Measurements from ENCODE around the gene DNAJB9. TPM values are rescaled to one million over a fixed set of nuclear protein-coding genes. Genes with fewer than 3 reads are reported as not detected.

Gene DNAJB9
- total RNA-seq (2014; rRNA removed; shearing (Covaris generic)) (39.3 and 48.6 TPM in 2 replicates), polyA plus RNA-seq (2016; fragmentation: Nextera tagmentation; extraction: Ambion mirVana) (33.4 and 33.8 TPM in 2 replicates)

DNA sequence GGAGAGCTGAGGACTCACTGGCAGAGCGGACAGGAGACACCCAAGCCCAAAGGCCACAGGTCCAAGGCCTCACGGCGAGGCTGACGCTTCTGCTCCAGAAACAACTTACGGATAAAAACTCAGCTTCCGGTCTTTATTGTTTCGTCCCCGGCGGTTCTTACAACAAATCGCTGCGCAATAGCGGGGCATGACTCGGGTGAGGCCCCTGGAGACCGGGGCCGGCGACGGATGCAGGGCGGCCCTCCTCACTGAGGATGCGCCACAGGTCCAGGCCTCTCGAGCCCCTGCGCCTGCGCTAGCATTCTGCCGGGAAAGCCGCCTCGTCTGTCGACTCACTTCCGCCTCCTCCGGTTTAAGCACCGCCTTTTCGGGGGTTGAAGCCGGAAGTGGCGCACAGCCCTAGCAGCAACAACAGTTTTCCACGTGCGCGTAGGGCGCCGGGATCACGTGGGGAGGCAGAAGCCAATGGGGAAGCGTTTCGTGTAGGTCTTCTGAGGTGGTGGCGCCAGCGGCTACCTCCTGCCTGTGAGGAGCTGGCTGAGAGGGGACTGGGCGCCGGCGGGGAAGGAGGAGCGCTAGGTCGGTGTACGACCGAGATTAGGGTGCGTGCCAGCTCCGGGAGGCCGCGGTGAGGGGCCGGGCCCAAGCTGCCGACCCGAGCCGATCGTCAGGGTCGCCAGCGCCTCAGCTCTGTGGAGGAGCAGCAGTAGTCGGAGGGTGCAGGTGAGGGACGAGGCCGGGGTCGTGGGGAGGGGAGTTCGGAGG, at the start of gene DNAJB9, which contains the start of gene THAP5:
DNAJB9 (plus strand) TSS at position 494 of the 765 bp plus-strand sequence. CDS start 1,853 bp downstream, outside the sequence.
THAP5 (minus strand) TSS at position 326 of the 765 bp plus-strand sequence; CDS start at position 189, 137 bp downstream.
- in situ Hi-C loops (cut with MboI) = no loop called here
- no peaks in the 10 kb centered on the region for H3K9me2 ChIP-seq (ENCODE audit: insufficient read depth)
- no peaks in the 10 kb centered on the region for H3K27me3 ChIP-seq (replicated peaks; ENCODE audit: insufficient read depth)
- peaks cover 31% of the 10 kb centered on the region for H3K4me1 ChIP-seq (ENCODE audit: insufficient read depth)
- H3K4me3 ChIP-seq = peak within 1 kb of the TSS; percentile 90
- H2AFZ ChIP-seq = peak within 1 kb of the TSS; percentile 79
- H3K9me3 ChIP-seq (ENCODE audit: low read depth) = no peaks in the 10 kb centered on the region
- peak within 1 kb of the TSS; percentile 96 for H3K9ac ChIP-seq
- DNase-seq = peak; percentile 100
- H3K79me2 ChIP-seq (ENCODE audit: insufficient read depth) = peaks cover 90% of the 10 kb centered on the region
- no peak for TF ChIP-seq EZH2 (IDR thresholded peaks at IDR 0.05; ENCODE audit: insufficient read depth, poor library complexity, severe bottlenecking)
- peak within 1 kb of the TSS; percentile 98 for H3K4me2 ChIP-seq (ENCODE audit: unreplicated experiment)
- peak within 1 kb of the TSS; percentile 96 for H3K27ac ChIP-seq
- H4K20me1 ChIP-seq (ENCODE audit: insufficient read depth) = no peaks in the 10 kb centered on the region
- WGBS, 2 experiments (ENCODE audit: low coverage in 1 of 2, low lambda C conversion rate in 2 of 2, missing lambda C conversion rate in 2 of 2) = 1% methylated on average over 59 to 62 of the region's 65 CpGs
- H3K36me3 ChIP-seq (ENCODE audit: low read depth) = peaks cover 21% of the 10 kb centered on the region
- no peaks in the 10 kb centered on the region; the same call in 1 of the 2 replicates for H3F3A ChIP-seq (ENCODE audit: insufficient read depth)

DNA sequence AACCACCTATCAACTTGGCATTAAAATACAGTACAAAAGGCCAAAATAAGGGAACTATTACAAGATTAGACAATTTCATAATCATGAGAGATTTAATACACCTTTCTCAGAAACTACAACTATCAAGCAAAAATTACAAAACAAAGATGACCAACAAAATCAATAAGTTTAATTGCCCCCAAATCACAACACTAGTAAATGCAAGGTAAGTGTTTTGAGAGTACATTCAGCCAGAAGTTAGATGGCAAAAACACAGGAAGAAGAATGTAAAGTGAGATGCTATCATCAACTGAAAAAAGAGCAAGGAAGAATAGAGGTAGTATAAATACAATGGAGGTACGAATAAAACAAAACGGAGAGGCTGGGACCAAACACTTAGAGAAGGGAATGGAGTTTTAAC, 46.9 kb upstream of the DNAJB9 start:
- H3K4me2 ChIP-seq (ENCODE audit: unreplicated experiment) = no peak overlapping the region
- WGBS, 2 experiments (ENCODE audit: low coverage in 1 of 2, low lambda C conversion rate in 2 of 2, missing lambda C conversion rate in 2 of 2) = 76 to 81% methylated on average over 2 of the region's 2 CpGs
- in situ Hi-C loops (cut with MboI) = no loop called here

DNA sequence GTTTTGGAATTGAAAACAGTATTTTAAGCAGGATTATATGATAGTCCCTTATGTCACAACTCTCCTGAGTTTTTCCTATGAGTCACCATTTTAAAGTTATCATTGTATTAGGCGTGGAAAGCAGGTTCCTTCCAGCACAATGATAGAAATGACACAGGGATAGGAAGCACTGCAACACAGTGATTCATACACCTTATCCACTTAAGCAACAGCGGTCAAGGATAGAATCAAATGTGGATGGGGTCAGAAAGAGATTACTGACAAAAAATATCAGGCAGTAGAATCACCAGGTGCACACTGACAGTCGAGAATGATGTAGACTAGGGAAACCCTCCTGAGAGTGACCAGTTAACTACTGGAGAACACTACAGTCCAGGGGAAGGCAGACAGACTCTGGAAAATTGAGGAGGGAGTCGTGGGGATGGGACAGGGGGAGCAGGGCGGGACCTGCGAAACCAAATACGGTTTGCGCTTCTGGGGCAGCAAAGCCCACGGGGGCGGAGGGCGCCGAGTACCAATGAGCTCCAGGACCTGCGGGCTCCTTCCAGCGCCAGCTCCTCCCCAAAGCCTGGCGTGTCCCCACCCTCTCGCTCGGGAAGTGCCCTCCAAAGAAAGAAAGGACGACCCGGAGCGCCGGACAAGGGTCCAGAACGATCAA, 44.2 kb upstream of the DNAJB9 start:
- DNase-seq = peak; percentile 87
- TF ChIP-seq EZH2phosphoT487 (IDR thresholded peaks at IDR 0.05; ENCODE audit: insufficient read depth, low read depth) = no peak
- no peak for TF ChIP-seq EZH2 (IDR thresholded peaks at IDR 0.05; ENCODE audit: insufficient read depth, poor library complexity, severe bottlenecking)
- H3K27ac ChIP-seq = peak overlapping the region; percentile 97
- 1 to 5% methylated on average over 14 to 21 of the region's 22 CpGs for WGBS, 2 experiments (ENCODE audit: low coverage in 1 of 2, low lambda C conversion rate in 2 of 2, missing lambda C conversion rate in 2 of 2)
- H3K4me1 ChIP-seq (ENCODE audit: insufficient read depth) = peaks cover 13% of the 10 kb centered on the region
- H3K4me3 ChIP-seq = peak overlapping the region; percentile 89
- no peaks in the 10 kb centered on the region for H4K20me1 ChIP-seq (ENCODE audit: insufficient read depth)
- peak overlapping the region; percentile 76 for H2AFZ ChIP-seq
- peak overlapping the region; percentile 88 for H3K4me2 ChIP-seq (ENCODE audit: unreplicated experiment)
- no peaks in the 10 kb centered on the region for H3K36me3 ChIP-seq (ENCODE audit: low read depth)
- H3K79me2 ChIP-seq (ENCODE audit: insufficient read depth) = peaks cover 47% of the 10 kb centered on the region
- in situ Hi-C loops (cut with MboI) = no loop called here
- H3K9me3 ChIP-seq (ENCODE audit: low read depth) = no peaks in the 10 kb centered on the region
- H3F3A ChIP-seq (ENCODE audit: insufficient read depth) = peaks cover 22% of the 10 kb centered on the region
- no peaks in the 10 kb centered on the region for H3K27me3 ChIP-seq (replicated peaks; ENCODE audit: insufficient read depth)
- no peaks in the 10 kb centered on the region for H3K9me2 ChIP-seq (ENCODE audit: insufficient read depth)
- peak overlapping the region; percentile 95 for H3K9ac ChIP-seq

More for the DNA sequence above, 46.9 kb upstream of the DNAJB9 start:
- Histone ChIP-seq H4K20me1 (ENCODE audit: insufficient read depth) (no peaks in the 10 kb centered on the region), H3K27me3 (replicated peaks; ENCODE audit: insufficient read depth) (no peaks in the 10 kb centered on the region), H3K4me1 (ENCODE audit: insufficient read depth) (peaks cover 13% of the 10 kb centered on the region), H3K9me3 (ENCODE audit: low read depth) (no peaks in the 10 kb centered on the region), H3K27ac (no peak overlapping the region), H3K79me2 (ENCODE audit: insufficient read depth) (peaks cover 74% of the 10 kb centered on the region), H3K9ac (no peak overlapping the region), H3F3A (ENCODE audit: insufficient read depth) (peaks cover 22% of the 10 kb centered on the region), H3K36me3 (ENCODE audit: low read depth) (no peaks in the 10 kb centered on the region), H3K9me2 (ENCODE audit: insufficient read depth) (no peaks in the 10 kb centered on the region), H2AFZ (no peak overlapping the region), H3K4me3 (no peak overlapping the region)
- DNase-seq = no peak
- TF ChIP-seq EZH2 (IDR thresholded peaks at IDR 0.05; ENCODE audit: insufficient read depth, poor library complexity, severe bottlenecking) = no peak
- TF ChIP-seq EZH2phosphoT487 (IDR thresholded peaks at IDR 0.05; ENCODE audit: insufficient read depth, low read depth) = no peak

DNA sequence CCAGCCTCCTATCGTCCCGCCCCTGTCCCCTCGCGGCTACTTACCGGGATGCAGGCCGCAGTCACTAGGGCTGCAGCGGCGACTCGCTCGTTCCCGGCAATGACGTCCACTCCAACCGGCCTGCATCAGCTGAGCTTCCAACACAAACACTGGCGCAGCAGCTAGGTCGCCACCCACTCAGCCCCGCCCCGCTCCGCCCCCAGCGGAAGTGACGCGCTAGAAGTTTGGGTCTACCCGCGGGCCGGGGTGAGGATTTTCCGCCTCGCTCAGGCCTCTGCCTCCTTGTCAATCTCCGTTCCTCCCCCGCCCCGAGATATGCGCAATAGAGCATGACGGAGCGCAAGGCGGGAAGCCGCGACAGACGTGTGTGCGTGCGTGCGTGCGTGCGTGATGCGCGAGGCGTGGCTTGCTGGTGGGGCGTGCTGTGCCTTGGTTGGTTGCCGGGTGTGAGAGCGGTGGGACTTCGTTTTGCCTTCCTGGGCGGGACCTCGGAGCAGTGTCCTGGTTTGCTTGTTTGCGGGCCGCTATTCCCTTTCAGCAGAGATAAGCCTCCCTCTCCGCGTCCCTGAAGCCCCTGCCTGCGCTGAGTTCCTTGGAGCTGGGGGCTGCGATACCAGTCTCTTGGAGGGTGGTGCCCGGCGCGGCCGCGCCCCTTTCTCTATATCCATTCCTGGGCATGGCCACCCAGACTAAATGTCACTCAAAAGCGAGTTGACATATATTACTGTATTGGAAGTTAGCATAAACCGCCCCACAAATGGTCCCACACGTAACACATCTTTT, 43.5 kb upstream of the DNAJB9 start, which contains the start of gene PNPLA8:
PNPLA8 (minus strand) TSS at position 151 of the 783 bp plus-strand sequence. CDS start 10,644 bp downstream, outside the sequence.
- Histone ChIP-seq H3K27ac (peak within 1 kb of the TSS; percentile 97), H4K20me1 (ENCODE audit: insufficient read depth) (no peaks in the 10 kb centered on the region), H3K9ac (peak within 1 kb of the TSS; percentile 95), H2AFZ (peak within 1 kb of the TSS; percentile 97), H3K9me3 (ENCODE audit: low read depth) (no peaks in the 10 kb centered on the region), H3K4me3 (peak within 1 kb of the TSS; percentile 89), H3K79me2 (ENCODE audit: insufficient read depth) (peaks cover 40% of the 10 kb centered on the region), H3K27me3 (replicated peaks; ENCODE audit: insufficient read depth) (no peaks in the 10 kb centered on the region), H3K4me1 (ENCODE audit: insufficient read depth) (peaks cover 13% of the 10 kb centered on the region), H3K36me3 (ENCODE audit: low read depth) (no peaks in the 10 kb centered on the region), H3K9me2 (ENCODE audit: insufficient read depth) (no peaks in the 10 kb centered on the region), H3F3A (ENCODE audit: insufficient read depth) (peaks cover 22% of the 10 kb centered on the region), H3K4me2 (ENCODE audit: unreplicated experiment) (peak within 1 kb of the TSS; percentile 88)
- TF ChIP-seq EZH2phosphoT487 (IDR thresholded peaks at IDR 0.05; ENCODE audit: insufficient read depth, low read depth) (no peak), EZH2 (IDR thresholded peaks at IDR 0.05; ENCODE audit: insufficient read depth, poor library complexity, severe bottlenecking) (no peak)
- 1 to 2% methylated on average over 55 to 58 of the region's 64 CpGs for WGBS, 2 experiments (ENCODE audit: low coverage in 1 of 2, low lambda C conversion rate in 2 of 2, missing lambda C conversion rate in 2 of 2)
- in situ Hi-C loops (cut with MboI) = no loop called here
- DNase-seq = peak; percentile 100

Data from GM23248 (cell line).